Activated B cell treated with CpG ODN at 0.5 μM for 24 hours (primary cell): ENCODE results near the gene PGM2. TPM values are rescaled to one million over a fixed set of nuclear protein-coding genes. Genes with fewer than 3 reads are reported as not detected.

Experiments
- ATAC-seq: fragments of 200-7000 bp; cut with Tn5 transposase; one replicate; pipeline ENCODE4 v1.10.0; 2021; ENCODE audit warnings: low read depth, mild to moderate bottlenecking, moderate library complexity
- CTCF ChIA-PET: fragments of 350-600 bp; sonication (Branson Sonifier 250); formaldehyde crosslinking; loops from one replicate; lab custom pipeline; 2021; ENCODE audit warnings: antibody characterized with exemption; lab: Charles Lee
- POLR2A ChIA-PET: fragments of 350-600 bp; sonication (Branson Sonifier 250); formaldehyde crosslinking; loops from one replicate; lab custom pipeline; 2021; ENCODE audit warnings: antibody characterized with exemption; lab: Charles Lee
- DNase-seq: peaks from one replicate; pipeline ENCODE4 v3.0.0; 2022
- H3K27ac Mint-ChIP-seq: one replicate; pipeline ENCODE4 v1.8.0; 2020; ENCODE audit warnings: mixed read lengths
- H3K27me3 Mint-ChIP-seq: one replicate; pipeline ENCODE4 v1.8.0; 2021; ENCODE audit warnings: mixed read lengths
- H3K36me3 Mint-ChIP-seq: one replicate; pipeline ENCODE4 v1.8.0; 2021; ENCODE audit warnings: low read depth, mixed read lengths
- H3K4me1 Mint-ChIP-seq: one replicate; pipeline ENCODE4 v1.8.0; 2021; ENCODE audit warnings: mixed read lengths
- H3K4me3 Mint-ChIP-seq: one replicate; pipeline ENCODE4 v1.8.0; 2020; ENCODE audit warnings: mild to moderate bottlenecking, mixed read lengths
- H3K9me3 Mint-ChIP-seq: one replicate; pipeline ENCODE4 v1.8.0; 2020; ENCODE audit warnings: mixed read lengths
- intact Hi-C: fragments of 100-400 bp; cut with micrococcal nuclease; formaldehyde crosslinking; loops from one replicate; pipeline ENCODE4 v1.15.1; 2024
- total RNA-seq: library from RNA; stranded (reverse); gene quantifications from 2 replicates; pipeline ENCODE4 v1.2.3, GENCODE V29; 2022
- TF ChIP-seq, protein P1 (sequence below): fragments of 200-600 bp; IDR thresholded peaks from one replicate; pipeline ENCODE4 v1.8.0; 2022; ENCODE audit warnings: antibody characterized with exemption, mild to moderate bottlenecking

Gene PGM2
- total RNA-seq, 1 donor from 2014 or later: 26.4 TPM

- intact Hi-C loops: no loop called here
- ATAC-seq: no peak
- ChIA-PET CTCF (no interaction called here), POLR2A (interaction anchor here (0.6 kb wide), 1 partner anchor 9 kb away, joined by 10 read pairs; no protein-coding TSS in a partner anchor)
- H3K36me3 Mint-ChIP-seq: peaks cover 80% of the 10 kb centered on the region
- TF ChIP-seq, protein P1, sequence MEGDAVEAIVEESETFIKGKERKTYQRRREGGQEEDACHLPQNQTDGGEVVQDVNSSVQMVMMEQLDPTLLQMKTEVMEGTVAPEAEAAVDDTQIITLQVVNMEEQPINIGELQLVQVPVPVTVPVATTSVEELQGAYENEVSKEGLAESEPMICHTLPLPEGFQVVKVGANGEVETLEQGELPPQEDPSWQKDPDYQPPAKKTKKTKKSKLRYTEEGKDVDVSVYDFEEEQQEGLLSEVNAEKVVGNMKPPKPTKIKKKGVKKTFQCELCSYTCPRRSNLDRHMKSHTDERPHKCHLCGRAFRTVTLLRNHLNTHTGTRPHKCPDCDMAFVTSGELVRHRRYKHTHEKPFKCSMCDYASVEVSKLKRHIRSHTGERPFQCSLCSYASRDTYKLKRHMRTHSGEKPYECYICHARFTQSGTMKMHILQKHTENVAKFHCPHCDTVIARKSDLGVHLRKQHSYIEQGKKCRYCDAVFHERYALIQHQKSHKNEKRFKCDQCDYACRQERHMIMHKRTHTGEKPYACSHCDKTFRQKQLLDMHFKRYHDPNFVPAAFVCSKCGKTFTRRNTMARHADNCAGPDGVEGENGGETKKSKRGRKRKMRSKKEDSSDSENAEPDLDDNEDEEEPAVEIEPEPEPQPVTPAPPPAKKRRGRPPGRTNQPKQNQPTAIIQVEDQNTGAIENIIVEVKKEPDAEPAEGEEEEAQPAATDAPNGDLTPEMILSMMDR: no peak
- H3K4me1 Mint-ChIP-seq: peaks cover 16% of the 10 kb centered on the region
- no peak overlapping the region for H3K27ac Mint-ChIP-seq
- no peak overlapping the region for H3K4me3 Mint-ChIP-seq
- no peaks in the 10 kb centered on the region for H3K9me3 Mint-ChIP-seq
- no peak for DNase-seq
- H3K27me3 Mint-ChIP-seq: no peaks in the 10 kb centered on the region
Measured at GRCh38 chr4:37835806-37836205, 9.3 kb downstream of the PGM2 start.

DNA sequence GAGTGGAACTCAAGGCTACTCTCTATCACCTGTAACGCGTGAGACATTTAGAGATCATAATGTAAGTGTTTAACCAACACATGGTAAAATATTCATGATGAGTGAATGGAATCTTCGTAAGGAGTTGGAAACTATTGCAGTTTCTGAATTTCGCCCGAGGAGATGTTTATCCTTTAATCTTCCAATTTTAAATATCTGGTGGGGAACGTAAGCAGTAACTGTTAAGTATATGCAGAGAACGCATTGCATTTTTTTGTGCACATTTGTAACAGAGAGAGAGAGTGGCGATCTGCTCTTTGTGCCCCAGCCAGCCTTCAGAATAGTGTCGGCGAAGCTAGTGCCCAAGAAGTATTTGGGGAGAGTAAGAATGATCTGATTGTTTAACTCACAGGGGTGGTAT is 9.8 kb downstream of the PGM2 start:
- Mint-ChIP-seq H3K4me3 (no peak overlapping the region), H3K4me1 (peaks cover 16% of the 10 kb centered on the region), H3K9me3 (no peaks in the 10 kb centered on the region), H3K27me3 (no peaks in the 10 kb centered on the region), H3K27ac (no peak overlapping the region), H3K36me3 (peaks cover 78% of the 10 kb centered on the region)
- DNase-seq: no peak
- CTCF ChIA-PET: no interaction called here
- ATAC-seq: no peak
- intact Hi-C loops: no loop called here
- TF ChIP-seq, protein P1: no peak
- POLR2A ChIA-PET: interaction anchor here (0.6 kb wide), 1 partner anchor 9 kb away, joined by 10 read pairs; no protein-coding TSS in a partner anchor

DNA sequence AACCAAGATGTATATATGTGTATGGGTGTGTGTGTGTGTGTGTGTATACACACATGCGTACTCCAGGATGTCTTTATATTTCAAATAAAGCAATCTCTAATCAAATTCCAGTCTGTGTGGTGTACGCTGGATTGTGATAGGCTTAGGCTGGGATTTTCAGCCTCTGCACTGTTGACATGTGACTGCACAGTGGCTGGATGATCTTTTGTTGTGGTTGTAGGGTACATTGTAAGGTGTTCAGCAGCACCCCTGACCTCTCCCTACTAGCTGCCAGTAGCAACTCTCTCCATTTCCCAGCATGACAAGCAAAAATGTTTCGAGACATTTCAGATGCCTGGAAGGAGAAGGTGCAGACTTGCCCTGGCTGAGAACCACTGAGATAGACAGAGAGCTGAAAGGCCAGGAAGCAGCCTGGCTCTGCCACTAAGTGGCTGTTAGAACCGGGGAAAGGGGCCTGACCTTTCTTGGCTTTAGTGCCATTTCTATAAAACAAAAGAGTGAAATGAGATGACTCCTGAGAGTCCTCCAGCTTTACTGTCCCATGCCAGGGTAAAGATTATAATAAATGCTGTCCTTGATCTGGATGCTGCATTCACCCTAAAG is 10.5 kb downstream of the PGM2 start:
- ATAC-seq: no peak
- CTCF ChIA-PET: no interaction called here
- Mint-ChIP-seq H3K4me3 (no peak overlapping the region), H3K4me1 (peaks cover 15% of the 10 kb centered on the region), H3K27ac (no peak overlapping the region), H3K36me3 (peaks cover 79% of the 10 kb centered on the region), H3K9me3 (no peaks in the 10 kb centered on the region), H3K27me3 (no peaks in the 10 kb centered on the region)
- DNase-seq: no peak
- intact Hi-C loops: no loop called here
- POLR2A ChIA-PET: no interaction called here
- TF ChIP-seq, protein P1: no peak

DNA sequence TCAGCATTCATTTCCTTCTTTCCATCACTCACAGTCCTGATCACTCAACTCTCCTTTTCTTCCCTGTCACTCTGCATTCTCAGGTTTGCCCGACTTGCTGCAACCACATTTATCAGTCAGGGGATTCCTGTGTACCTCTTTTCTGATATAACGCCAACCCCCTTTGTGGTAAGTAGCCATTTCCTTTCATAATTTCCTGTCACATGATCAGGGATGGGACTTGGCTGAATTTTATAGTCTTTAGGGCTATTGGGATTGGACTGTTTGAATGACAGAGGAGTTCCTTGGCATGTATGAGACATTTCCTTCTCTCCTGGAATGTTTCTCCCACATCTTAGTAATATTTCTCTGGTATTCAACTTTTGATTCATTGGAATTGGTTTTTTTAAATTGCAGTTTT is 11.0 kb downstream of the PGM2 start:
- H3K27ac Mint-ChIP-seq: no peak overlapping the region
- DNase-seq (no peak), ATAC-seq (no peak)
- ChIA-PET CTCF (no interaction called here), POLR2A (no interaction called here)
- H3K9me3 Mint-ChIP-seq: no peaks in the 10 kb centered on the region
- peaks cover 11% of the 10 kb centered on the region for H3K4me1 Mint-ChIP-seq
- H3K36me3 Mint-ChIP-seq: peaks cover 77% of the 10 kb centered on the region
- TF ChIP-seq, protein P1: no peak
- no peak overlapping the region for H3K4me3 Mint-ChIP-seq
- intact Hi-C loops: no loop called here
- H3K27me3 Mint-ChIP-seq: no peaks in the 10 kb centered on the region

GRCh38 chr4:37839426-37839825 is 12.9 kb downstream of the PGM2 start:
- intact Hi-C loops: no loop called here

More at GRCh38 chr4:37839426-37839825, 12.9 kb downstream of the PGM2 start:
- H3K9me3 Mint-ChIP-seq: no peaks in the 10 kb centered on the region
- ChIA-PET POLR2A (no interaction called here), CTCF (no interaction called here)
- no peak overlapping the region for H3K4me3 Mint-ChIP-seq
- ATAC-seq (no peak), DNase-seq (no peak)
- H3K36me3 Mint-ChIP-seq: peaks cover 77% of the 10 kb centered on the region
- TF ChIP-seq, protein P1: no peak
- H3K27ac Mint-ChIP-seq: no peak overlapping the region
- H3K4me1 Mint-ChIP-seq: peaks cover 11% of the 10 kb centered on the region
- H3K27me3 Mint-ChIP-seq: no peaks in the 10 kb centered on the region
